Tibial artery (tissue), 4 donors: ENCODE results near the gene TTC16.

Source experiments
- DNase-seq, 2 donors: peaks; one replicate each; pipeline ENCODE4 v3.0.0-alpha.2; 2019
- H3K27ac ChIP-seq, 2 donors: fragments of 200-600 bp; sonication (generic) in 1 of 2; 1 replicate in 1 of 2; 2 replicates in 1 of 2; pipeline ENCODE4 v1.5.1; 2018 to 2019; ENCODE audit warnings: mild to moderate bottlenecking in 1 of 2
- H3K27me3 ChIP-seq, 2 donors: fragments of 200-600 bp; sonication (generic) in 1 of 2; one replicate each; pipeline versions ENCODE4 v1.5.1 to v1.6.0; 2016 to 2019
- H3K36me3 ChIP-seq, 3 donors: fragments of 200-600 bp; sonication (generic) in 2 of 3; one replicate each; pipeline ENCODE4 v1.5.1; 2016 to 2019; ENCODE audit warnings: mild to moderate bottlenecking in 2 of 3
- H3K4me1 ChIP-seq, 4 donors: fragments of 200-600 bp; sonication (generic) in 2 of 4; 1 replicate in 3 of 4; 2 replicates in 1 of 4; pipeline ENCODE4 v1.5.1; 2016 to 2019
- H3K4me3 ChIP-seq, 2 donors: fragments of 200-600 bp; sonication (generic) in 1 of 2; 1 replicate in 1 of 2; 2 replicates in 1 of 2; pipeline ENCODE4 v1.5.1; 2018 to 2019; ENCODE audit warnings: mild to moderate bottlenecking in 2 of 2
- H3K9me3 ChIP-seq, 3 donors: fragments of 200-600 bp; sonication (generic) in 1 of 3; one replicate each; pipeline ENCODE4 v1.5.1; 2016 to 2019
- CTCF ChIP-seq, 2 experiments: fragments of 200-600 bp in 1 of 2; fragments of 450-650 bp in 1 of 2; IDR thresholded peaks; one replicate each; pipeline ENCODE4 v1.5.1; 2017 to 2019; ENCODE audit warnings: antibody characterized with exemption in 2 of 2, mild to moderate bottlenecking in 1 of 2, moderate library complexity in 1 of 2
- intact Hi-C: fragments of 100-400 bp; cut with DNase I; formaldehyde crosslinking; loops from one replicate; pipeline ENCODE4 v1.15.0; 2023; ENCODE audit warnings: low total_unique reads

The TTC16 gene

GRCh38 chr9:127705577-127706379, 10.1 kb upstream of the TTC16 start:
- H3K27ac ChIP-seq, result no peak overlapping the region
- H3K4me1 ChIP-seq, result no peaks in the 10 kb centered on the region
- no peak overlapping the region for H3K4me3 ChIP-seq
- TF ChIP-seq CTCF (IDR thresholded peaks at IDR 0.05), result no peak
- intact Hi-C loops, result no loop called here
- no peaks in the 10 kb centered on the region for H3K36me3 ChIP-seq
- DNase-seq, result no peak
- H3K9me3 ChIP-seq, result no peaks in the 10 kb centered on the region
- peaks cover 0 to 31% of the 10 kb centered on the region in 2 donors for H3K27me3 ChIP-seq

- Histone ChIP-seq H3K27ac (no peak within 1 kb of the TSS), H3K9me3 (no peaks in the 10 kb centered on the region), H3K27me3 (peaks cover 0 to 31% of the 10 kb centered on the region in 2 donors), H3K4me1 (no peaks in the 10 kb centered on the region), H3K4me3 (no peak within 1 kb of the TSS), H3K36me3 (peaks cover 0 to 4% (median 0%) of the 10 kb centered on the region in 3 donors)
- TF ChIP-seq CTCF (IDR thresholded peaks at IDR 0.05), result no peak
- no peak for DNase-seq
- intact Hi-C loops, result no loop called here
Observed at GRCh38 chr9:127706836-127707241, 9.0 kb upstream of the TTC16 start, which contains the start of gene CFAP157. Gene CFAP157 (plus strand): TSS chr9:127706988. CDS start chr9:127707032, 44 bp downstream.

- intact Hi-C loops, result no loop called here
- no peak for DNase-seq
- no peak for TF ChIP-seq CTCF (IDR thresholded peaks at IDR 0.05)
- no peaks in the 10 kb centered on the region for H3K9me3 ChIP-seq
- peaks cover 0 to 31% of the 10 kb centered on the region in 2 donors for H3K27me3 ChIP-seq
- H3K27ac ChIP-seq, result no peak overlapping the region
- peaks cover 0 to 10% (median 0%) of the 10 kb centered on the region in 3 donors for H3K36me3 ChIP-seq
- H3K4me3 ChIP-seq, result no peak overlapping the region
- H3K4me1 ChIP-seq, result no peaks in the 10 kb centered on the region
Observed at GRCh38 chr9:127707766-127708165, 8.1 kb upstream of the TTC16 start.

GRCh38 chr9:127708952-127709587, 6.8 kb upstream of the TTC16 start:
- intact Hi-C loops, result no loop called here

More at GRCh38 chr9:127708952-127709587, 6.8 kb upstream of the TTC16 start:
- no peaks in the 10 kb centered on the region for H3K9me3 ChIP-seq
- peaks cover 0 to 10% (median 0%) of the 10 kb centered on the region in 3 donors for H3K36me3 ChIP-seq
- DNase-seq, result no peak
- H3K4me3 ChIP-seq, result no peak overlapping the region
- peaks cover 0 to 31% of the 10 kb centered on the region in 2 donors for H3K27me3 ChIP-seq
- no peak for TF ChIP-seq CTCF (IDR thresholded peaks at IDR 0.05)
- no peak overlapping the region for H3K27ac ChIP-seq
- H3K4me1 ChIP-seq, result peaks cover 0 to 3% (median 2%) of the 10 kb centered on the region in 4 donors
